Right lung (tissue), 5 donors: ENCODE measurements around the gene CTXND2. TPM values are rescaled to one million over a fixed set of nuclear protein-coding genes. Genes with fewer than 3 reads are reported as not detected.

Source experiments
- DNase-seq, 2 donors: peaks; one replicate each; pipeline ENCODE4 v3.0.0-alpha.2; 2013
- polyA plus RNA-seq, 5 donors: library from polyadenylated mRNA; unstranded; fragments of 120-200 nt; gene quantifications; one replicate each; pipeline versions ENCODE4 v1.2.1 to v1.2.3, GENCODE V29; 2013; ENCODE audit warnings: inconsistent platforms in 1 of 5, low replicate concordance in 1 of 5; ENCODE audit not compliant: insufficient read length in 5 of 5, insufficient read depth in 1 of 5

The CTXND2 gene
- polyA plus RNA-seq, 5 donors = 0.13 TPM; not detected in 4

- DNase-seq = no peak
Observed at GRCh38 chr1:150960646-150961045, 73.7 kb downstream of the CTXND2 start.

- no peak for DNase-seq
Observed at GRCh38 chr1:150961756-150962155, 74.8 kb downstream of the CTXND2 start.

Other genes with a start within 250 kb of the CTXND2 start
- gene GOLPH3L, start 190.0 kb upstream of the CTXND2 start, polyA plus RNA-seq = 10 to 100 TPM; 30.4 to 42.0 (median 40.8) TPM
- gene HORMAD1, start 166.2 kb upstream of the CTXND2 start, polyA plus RNA-seq = under 1 TPM in 2 of 5 donors, not detected in 3; 0.10 TPM
- 10 to 100 TPM; 22.2 to 30.5 (median 25.3) TPM for gene CTSS, start 121.4 kb upstream of the CTXND2 start, polyA plus RNA-seq
- 10 to 100 TPM; 27.4 to 49.2 (median 35.3) TPM for gene CTSK, start 78.9 kb upstream of the CTXND2 start, polyA plus RNA-seq
- 10 to 100 TPM; 62.5 to 88.0 (median 78.2) TPM for gene ARNT, start 10.5 kb upstream of the CTXND2 start, polyA plus RNA-seq
- gene SETDB1, start 39.2 kb downstream of the CTXND2 start, polyA plus RNA-seq = 100 to 1,000 TPM in 1 of 5 donors, 10 to 100 TPM in 4; 67.5 to 102 (median 83.8) TPM
- gene CERS2, start 87.7 kb downstream of the CTXND2 start, polyA plus RNA-seq = 100 to 1,000 TPM; 232 to 283 (median 242) TPM
- 1 to 10 TPM; 7.7 to 9.7 (median 8.6) TPM for gene ANXA9, start 95.2 kb downstream of the CTXND2 start, polyA plus RNA-seq
- gene MINDY1, start 119.8 kb downstream of the CTXND2 start, polyA plus RNA-seq = 10 to 100 TPM; 32.3 to 46.9 (median 42.6) TPM
- 10 to 100 TPM; 33.2 to 44.5 (median 40.8) TPM for gene PRUNE1, start 121.3 kb downstream of the CTXND2 start, polyA plus RNA-seq
- gene BNIPL, start 149.4 kb downstream of the CTXND2 start, polyA plus RNA-seq = 10 to 100 TPM in 1 of 5 donors, 1 to 10 TPM in 4; 5.9 to 11.1 (median 8.6) TPM
- gene C1orf56, start 160.6 kb downstream of the CTXND2 start, polyA plus RNA-seq = 10 to 100 TPM in 4 of 5 donors, 1 to 10 TPM in 1; 9.4 to 11.6 (median 11.0) TPM
- 100 to 1,000 TPM; 108 to 125 (median 114) TPM for gene CDC42SE1, start 172.5 kb downstream of the CTXND2 start, polyA plus RNA-seq
- gene MLLT11, start 173.3 kb downstream of the CTXND2 start, polyA plus RNA-seq = 10 to 100 TPM; 19.8 to 24.2 (median 23.2) TPM
- 10 to 100 TPM in 4 of 5 donors, 1 to 10 TPM in 1; 8.2 to 13.5 (median 10.9) TPM for gene GABPB2, start 183.6 kb downstream of the CTXND2 start, polyA plus RNA-seq